ENCODE results near the gene ZBTB8OS.
"Not testable (repeated sequence)": the region's sequence is repeated elsewhere in the genome, so short reads cannot be mapped to it uniquely, and the experiment has no call there.

ZBTB8OS gene

DNA sequence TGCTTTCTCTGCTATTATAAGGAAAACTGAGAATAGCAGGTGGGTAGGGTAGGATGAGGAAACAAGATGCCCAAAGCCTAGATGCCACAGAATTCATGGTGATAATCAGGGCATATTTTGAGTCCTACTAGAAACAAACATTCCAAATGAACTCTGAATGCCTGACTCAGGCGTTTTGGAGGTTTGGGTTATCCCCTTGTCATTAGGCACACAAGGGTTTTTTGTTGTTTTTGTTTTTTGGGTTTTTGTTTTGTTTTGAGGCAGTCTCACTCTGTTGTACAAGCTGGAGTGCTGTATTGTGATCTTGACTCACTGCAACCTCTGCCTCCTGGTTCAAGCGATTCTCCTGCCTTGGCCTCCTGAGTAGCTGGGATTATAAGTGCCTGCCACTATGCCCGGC, 33.0 kb upstream of the ZBTB8OS start:
- Histone ChIP-seq H3K4me3 (IDR thresholded peaks at IDR 0.05; ENCODE audit: insufficient read depth, low read depth, low read length) (no peak overlapping the region), H3K9ac (no peak overlapping the region), H3K4me2 (no peak overlapping the region), H3K27me3 (ENCODE audit: insufficient read depth, low read depth) (no peaks in the 10 kb centered on the region), H3K4me1 (ENCODE audit: low read depth, poor library complexity, severe bottlenecking) (peaks cover 12% of the 10 kb centered on the region), H3K79me2 (ENCODE audit: insufficient read depth, low read depth) (no peaks in the 10 kb centered on the region), H3K27ac (no peak overlapping the region), H4K20me1 (ENCODE audit: insufficient read depth) (no peaks in the 10 kb centered on the region), H2AFZ (ENCODE audit: low read depth) (no peak overlapping the region), H3K36me3 (ENCODE audit: insufficient read depth) (peaks cover 12% of the 10 kb centered on the region; the same call in 1 of the 2 replicates)
- TF ChIP-seq, protein P1, sequence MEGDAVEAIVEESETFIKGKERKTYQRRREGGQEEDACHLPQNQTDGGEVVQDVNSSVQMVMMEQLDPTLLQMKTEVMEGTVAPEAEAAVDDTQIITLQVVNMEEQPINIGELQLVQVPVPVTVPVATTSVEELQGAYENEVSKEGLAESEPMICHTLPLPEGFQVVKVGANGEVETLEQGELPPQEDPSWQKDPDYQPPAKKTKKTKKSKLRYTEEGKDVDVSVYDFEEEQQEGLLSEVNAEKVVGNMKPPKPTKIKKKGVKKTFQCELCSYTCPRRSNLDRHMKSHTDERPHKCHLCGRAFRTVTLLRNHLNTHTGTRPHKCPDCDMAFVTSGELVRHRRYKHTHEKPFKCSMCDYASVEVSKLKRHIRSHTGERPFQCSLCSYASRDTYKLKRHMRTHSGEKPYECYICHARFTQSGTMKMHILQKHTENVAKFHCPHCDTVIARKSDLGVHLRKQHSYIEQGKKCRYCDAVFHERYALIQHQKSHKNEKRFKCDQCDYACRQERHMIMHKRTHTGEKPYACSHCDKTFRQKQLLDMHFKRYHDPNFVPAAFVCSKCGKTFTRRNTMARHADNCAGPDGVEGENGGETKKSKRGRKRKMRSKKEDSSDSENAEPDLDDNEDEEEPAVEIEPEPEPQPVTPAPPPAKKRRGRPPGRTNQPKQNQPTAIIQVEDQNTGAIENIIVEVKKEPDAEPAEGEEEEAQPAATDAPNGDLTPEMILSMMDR (conservative IDR thresholded peaks at IDR 0.05; ENCODE audit: low read depth, low read length): no peak

DNA sequence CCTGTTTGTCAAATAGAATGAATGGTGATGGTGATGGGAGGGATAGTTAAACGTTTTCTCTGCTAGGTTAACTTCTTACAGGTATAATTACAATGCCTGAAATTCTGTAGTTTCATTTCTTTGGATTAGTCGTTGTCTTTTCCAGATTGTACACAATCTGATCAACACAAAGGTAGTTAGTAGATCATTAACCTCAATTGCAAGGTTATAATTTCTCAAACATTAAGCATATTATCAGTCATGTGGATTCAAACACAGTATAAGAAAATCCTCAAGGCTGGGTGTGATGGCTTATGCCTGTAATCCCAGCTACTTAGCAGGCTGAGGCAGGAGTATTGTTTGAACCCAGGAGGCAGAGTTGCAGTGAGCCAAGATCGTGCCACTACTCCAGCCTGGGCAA, 31.6 kb upstream of the ZBTB8OS start:
- Histone ChIP-seq H3K4me3 (IDR thresholded peaks at IDR 0.05; ENCODE audit: insufficient read depth, low read depth, low read length) (no peak overlapping the region), H3K79me2 (ENCODE audit: insufficient read depth, low read depth) (no peaks in the 10 kb centered on the region), H3K4me2 (no peak overlapping the region), H3K4me1 (ENCODE audit: low read depth, poor library complexity, severe bottlenecking) (peaks cover 12% of the 10 kb centered on the region), H3K9ac (no peak overlapping the region), H4K20me1 (ENCODE audit: insufficient read depth) (no peaks in the 10 kb centered on the region), H2AFZ (ENCODE audit: low read depth) (no peak overlapping the region), H3K27me3 (ENCODE audit: insufficient read depth, low read depth) (no peaks in the 10 kb centered on the region), H3K27ac (no peak overlapping the region), H3K36me3 (ENCODE audit: insufficient read depth) (peaks cover 12% of the 10 kb centered on the region; the same call in 1 of the 2 replicates)
- TF ChIP-seq, protein P1 (conservative IDR thresholded peaks at IDR 0.05; ENCODE audit: low read depth, low read length): no peak

DNA sequence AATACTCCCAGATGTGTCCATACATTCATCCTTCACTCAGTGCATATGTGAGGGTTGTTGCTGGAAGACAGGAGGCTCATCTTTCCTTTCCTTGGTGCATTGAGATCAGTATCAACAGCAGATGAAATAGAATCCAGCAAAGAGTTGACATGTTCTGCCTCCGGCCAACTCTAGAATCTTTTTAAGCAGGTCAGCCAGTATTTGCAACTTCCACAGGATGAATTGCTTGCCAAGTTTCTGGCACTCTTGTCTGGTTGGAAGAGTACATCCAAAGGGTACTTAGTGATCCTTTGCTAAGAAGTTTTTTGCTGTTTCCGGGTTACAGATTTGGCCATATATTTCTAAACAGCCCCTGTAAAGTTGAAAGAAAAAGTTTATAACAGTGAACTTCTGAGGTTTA, 31.2 kb upstream of the ZBTB8OS start:
- no peaks in the 10 kb centered on the region for H3K79me2 ChIP-seq (ENCODE audit: insufficient read depth, low read depth)
- no peak overlapping the region for H2AFZ ChIP-seq (ENCODE audit: low read depth)
- no peak overlapping the region for H3K4me2 ChIP-seq
- TF ChIP-seq, protein P1 (conservative IDR thresholded peaks at IDR 0.05; ENCODE audit: low read depth, low read length): no peak
- peaks cover 12% of the 10 kb centered on the region; the same call in 1 of the 2 replicates for H3K36me3 ChIP-seq (ENCODE audit: insufficient read depth)
- no peak overlapping the region for H3K9ac ChIP-seq
- H3K4me3 ChIP-seq (IDR thresholded peaks at IDR 0.05; ENCODE audit: insufficient read depth, low read depth, low read length): no peak overlapping the region
- peaks cover 12% of the 10 kb centered on the region for H3K4me1 ChIP-seq (ENCODE audit: low read depth, poor library complexity, severe bottlenecking)
- H3K27ac ChIP-seq: no peak overlapping the region
- no peaks in the 10 kb centered on the region for H3K27me3 ChIP-seq (ENCODE audit: insufficient read depth, low read depth)
- H4K20me1 ChIP-seq (ENCODE audit: insufficient read depth): no peaks in the 10 kb centered on the region

DNA sequence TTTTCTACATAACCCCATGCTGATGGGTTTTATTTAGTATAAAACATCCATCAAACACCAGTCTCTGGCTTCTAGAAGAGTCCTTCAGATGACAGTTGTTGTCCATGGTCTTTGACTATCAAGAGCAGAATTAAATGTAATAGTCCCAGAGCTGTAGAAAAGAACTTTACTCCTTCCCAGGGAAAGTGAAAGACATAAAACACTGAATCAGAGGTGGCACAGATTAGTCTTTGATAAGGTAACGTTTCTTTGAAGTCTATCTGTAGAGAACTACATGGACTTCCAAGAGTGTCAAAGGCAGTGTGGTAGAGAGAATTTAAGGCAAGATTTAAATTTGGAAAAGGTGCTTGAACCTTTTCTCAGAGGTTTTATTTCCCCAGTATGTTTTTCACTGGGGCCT, 30.3 kb upstream of the ZBTB8OS start:
- Histone ChIP-seq H3K79me2 (ENCODE audit: insufficient read depth, low read depth) (no peaks in the 10 kb centered on the region), H3K4me1 (ENCODE audit: low read depth, poor library complexity, severe bottlenecking) (peaks cover 12% of the 10 kb centered on the region), H3K4me3 (IDR thresholded peaks at IDR 0.05; ENCODE audit: insufficient read depth, low read depth, low read length) (no peak overlapping the region), H4K20me1 (ENCODE audit: insufficient read depth) (no peaks in the 10 kb centered on the region), H3K9ac (no peak overlapping the region), H3K27me3 (ENCODE audit: insufficient read depth, low read depth) (no peaks in the 10 kb centered on the region), H2AFZ (ENCODE audit: low read depth) (no peak overlapping the region), H3K27ac (no peak overlapping the region), H3K36me3 (ENCODE audit: insufficient read depth) (peaks cover 14% of the 10 kb centered on the region; the same call in 1 of the 2 replicates), H3K4me2 (no peak overlapping the region)
- TF ChIP-seq, protein P1 (conservative IDR thresholded peaks at IDR 0.05; ENCODE audit: low read depth, low read length): no peak

DNA sequence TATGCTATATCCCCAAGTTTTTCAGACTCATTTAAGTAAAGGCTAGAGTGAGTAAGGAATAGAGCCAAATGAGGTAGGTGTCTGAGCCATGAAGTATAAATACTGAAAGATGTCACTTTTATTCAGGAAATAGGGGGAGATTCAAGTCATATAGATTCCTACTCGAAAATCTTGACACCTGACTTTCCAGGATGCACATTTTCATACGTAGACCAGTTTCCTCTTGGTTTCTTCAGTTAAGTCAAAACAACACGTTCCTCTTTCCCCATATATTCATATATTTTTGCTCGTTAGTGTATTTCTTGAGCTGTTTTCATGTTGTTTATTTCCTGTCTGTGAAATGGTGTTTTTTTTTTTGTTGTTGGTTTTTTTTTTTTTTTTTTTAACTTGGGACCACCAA, 29.6 kb upstream of the ZBTB8OS start:
- not testable (repeated sequence) for H3K27me3 ChIP-seq (ENCODE audit: insufficient read depth, low read depth); H3K4me3 ChIP-seq (IDR thresholded peaks at IDR 0.05; ENCODE audit: insufficient read depth, low read depth, low read length); H3K4me2 ChIP-seq; H3K9ac ChIP-seq; H2AFZ ChIP-seq (ENCODE audit: low read depth); H3K27ac ChIP-seq; H3K79me2 ChIP-seq (ENCODE audit: insufficient read depth, low read depth); H4K20me1 ChIP-seq (ENCODE audit: insufficient read depth)
- peaks cover 14% of the 10 kb centered on the region; the same call in 1 of the 2 replicates for H3K36me3 ChIP-seq (ENCODE audit: insufficient read depth)
- peaks cover 12% of the 10 kb centered on the region for H3K4me1 ChIP-seq (ENCODE audit: low read depth, poor library complexity, severe bottlenecking)
